Effector CD4-positive, alpha-beta T cell (primary cell): ENCODE measurements around the gene PSMG3.
A peak's percentile ranks its signal among the peaks of the same experiment; 100 is the strongest.

Source experiments
- DNase-seq: peaks from one replicate; pipeline ENCODE4 v3.0.0-alpha.2; 2020

The PSMG3 gene

GRCh38 chr7:1542841-1543747, 26.7 kb downstream of the PSMG3 start:
- DNase-seq = no peak

- DNase-seq = no peak
These were observed 27.5 kb downstream of the PSMG3 start for GRCh38 chr7:1542329-1542728.

- DNase-seq = no peak
These were observed 28.2 kb downstream of the PSMG3 start for GRCh38 chr7:1541431-1542162.

GRCh38 chr7:1540776-1541271, 29.0 kb downstream of the PSMG3 start:
- DNase-seq = no peak

GRCh38 chr7:1539882-1540775, 29.7 kb downstream of the PSMG3 start:
- no peak for DNase-seq

- no peak for DNase-seq
These were observed 30.5 kb downstream of the PSMG3 start for GRCh38 chr7:1539181-1539881.

- no peak for DNase-seq
These were observed 31.2 kb downstream of the PSMG3 start for GRCh38 chr7:1538544-1539180.

- no peak for DNase-seq
These were observed 32.1 kb downstream of the PSMG3 start for GRCh38 chr7:1537535-1538412.

- no peak for DNase-seq
These were observed 32.9 kb downstream of the PSMG3 start for GRCh38 chr7:1536743-1537534.

GRCh38 chr7:1536455-1536742, 33.4 kb downstream of the PSMG3 start:
- no peak for DNase-seq

- no peak for DNase-seq
These were observed 34.0 kb downstream of the PSMG3 start for GRCh38 chr7:1535701-1536454.

- DNase-seq = no peak
These were observed 34.8 kb downstream of the PSMG3 start for GRCh38 chr7:1535100-1535458.

- DNase-seq = no peak
These were observed 35.3 kb downstream of the PSMG3 start for GRCh38 chr7:1534330-1535099.

- no peak for DNase-seq
These were observed 36.1 kb downstream of the PSMG3 start for GRCh38 chr7:1533547-1534329.

GRCh38 chr7:1533255-1533546, 36.6 kb downstream of the PSMG3 start:
- DNase-seq = no peak

- DNase-seq = peak; percentile 63
These were observed 37.2 kb downstream of the PSMG3 start for GRCh38 chr7:1532456-1533254.

GRCh38 chr7:1531979-1532455, 37.8 kb downstream of the PSMG3 start:
- DNase-seq = no peak
